ENCODE data around the gene HDDC3. TPM values are rescaled to one million over a fixed set of nuclear protein-coding genes. Genes with fewer than 3 reads are reported as not detected.
"Not testable (repeated sequence)": the region's sequence is repeated elsewhere in the genome, so short reads cannot be mapped to it uniquely, and the experiment has no call there.

The HDDC3 gene
- total RNA-seq, 2 experiments from 2014 or later = 34.2 to 35.6 TPM

DNA sequence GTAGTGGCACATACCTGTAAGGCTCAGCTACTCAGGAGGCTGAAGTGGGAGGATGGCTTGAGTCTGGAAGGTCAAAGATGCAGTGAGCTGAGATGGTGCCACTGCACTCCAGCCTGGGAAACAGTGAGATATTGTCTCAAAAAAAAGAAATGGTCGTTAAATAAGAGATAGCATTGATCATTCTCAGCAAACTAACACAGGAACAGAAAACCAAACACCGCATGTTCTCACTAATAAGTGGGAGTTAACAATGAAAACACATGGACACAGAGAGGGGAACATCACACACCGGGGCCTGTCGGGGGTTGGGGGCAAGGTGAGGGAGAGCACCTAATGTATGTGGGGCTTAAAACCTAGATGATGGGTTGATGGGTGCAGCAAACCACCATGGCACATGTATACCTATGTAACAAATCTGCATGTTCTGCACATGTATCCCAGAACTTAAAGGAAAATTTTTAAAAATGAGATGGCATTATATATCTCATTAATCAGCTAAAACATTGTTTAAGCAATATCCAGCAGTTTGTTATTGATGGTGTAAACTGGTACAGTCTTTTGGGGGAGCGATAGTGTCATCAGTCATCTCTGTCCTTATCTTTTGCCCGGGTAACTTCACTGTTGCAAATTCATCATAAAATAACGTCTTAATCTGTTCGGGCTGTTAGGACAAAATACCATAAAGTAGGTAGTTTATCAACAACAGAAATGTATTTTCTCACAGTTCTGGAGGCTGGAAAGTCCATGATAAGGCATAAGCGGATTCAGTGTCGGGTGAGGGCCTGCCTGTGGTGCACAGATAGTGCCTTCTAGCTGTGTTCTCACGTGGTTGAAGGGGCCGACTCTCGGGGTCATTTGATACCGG lies 30.9 kb downstream of the HDDC3 start:
- Mint-ChIP-seq H3K27ac (peak overlapping the region; percentile 94), H3K36me3 (ENCODE audit: low read depth) (peaks cover 19% of the 10 kb centered on the region), H3K4me1 (ENCODE audit: low read depth) (peaks cover 24% of the 10 kb centered on the region), H3K9me3 (no peaks in the 10 kb centered on the region), H3K4me3 (peak overlapping the region; percentile 85), H3K27me3 (no peaks in the 10 kb centered on the region)
- ATAC-seq (no peak), DNase-seq (peak; percentile 37)
- ChIA-PET CTCF (interaction anchor here (0.6 to 16.4 kb wide), 9 partner anchors 9 to 370 kb away, joined by 3 to 255 read pairs (median 7); partner anchors contain the start of genes BLM, FES, HDDC3 and UNC45A), POLR2A (interaction anchor here (0.6 to 14.2 kb wide), 8 partner anchors 7 to 935 kb away, joined by 3 to 133 read pairs (median 4); partner anchors contain the start of genes HDDC3, RCCD1 and UNC45A)
- TF ChIP-seq, protein P1, sequence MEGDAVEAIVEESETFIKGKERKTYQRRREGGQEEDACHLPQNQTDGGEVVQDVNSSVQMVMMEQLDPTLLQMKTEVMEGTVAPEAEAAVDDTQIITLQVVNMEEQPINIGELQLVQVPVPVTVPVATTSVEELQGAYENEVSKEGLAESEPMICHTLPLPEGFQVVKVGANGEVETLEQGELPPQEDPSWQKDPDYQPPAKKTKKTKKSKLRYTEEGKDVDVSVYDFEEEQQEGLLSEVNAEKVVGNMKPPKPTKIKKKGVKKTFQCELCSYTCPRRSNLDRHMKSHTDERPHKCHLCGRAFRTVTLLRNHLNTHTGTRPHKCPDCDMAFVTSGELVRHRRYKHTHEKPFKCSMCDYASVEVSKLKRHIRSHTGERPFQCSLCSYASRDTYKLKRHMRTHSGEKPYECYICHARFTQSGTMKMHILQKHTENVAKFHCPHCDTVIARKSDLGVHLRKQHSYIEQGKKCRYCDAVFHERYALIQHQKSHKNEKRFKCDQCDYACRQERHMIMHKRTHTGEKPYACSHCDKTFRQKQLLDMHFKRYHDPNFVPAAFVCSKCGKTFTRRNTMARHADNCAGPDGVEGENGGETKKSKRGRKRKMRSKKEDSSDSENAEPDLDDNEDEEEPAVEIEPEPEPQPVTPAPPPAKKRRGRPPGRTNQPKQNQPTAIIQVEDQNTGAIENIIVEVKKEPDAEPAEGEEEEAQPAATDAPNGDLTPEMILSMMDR (IDR thresholded peaks at IDR 0.05) = no peak
- intact Hi-C loops (cut with micrococcal nuclease) = no loop called here

DNA sequence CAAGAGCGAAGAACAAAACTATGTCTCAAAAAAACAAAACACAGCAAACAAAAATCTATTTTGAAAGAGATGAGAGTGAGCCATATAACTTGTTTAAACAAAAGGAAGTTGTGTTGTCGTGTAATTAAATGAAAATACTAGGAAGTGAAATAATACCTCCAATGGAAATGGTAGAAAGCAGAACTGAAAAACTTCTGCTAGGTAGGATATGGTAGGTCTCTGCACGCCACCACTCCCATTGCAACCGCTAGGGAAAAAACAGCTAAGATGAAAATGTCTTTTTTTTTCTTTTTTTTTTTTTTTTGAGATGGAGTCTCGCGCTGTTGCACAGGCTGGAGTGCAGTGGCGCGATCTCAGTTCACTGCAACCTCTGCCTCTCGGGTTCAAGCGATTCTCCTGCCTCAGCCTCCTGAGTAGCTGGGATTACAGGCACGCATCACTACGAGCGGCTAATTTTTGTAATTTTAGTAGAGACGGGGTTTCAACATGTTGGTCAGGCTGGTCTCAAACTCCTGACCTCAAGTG lies 35.2 kb downstream of the HDDC3 start:
- H3K36me3 Mint-ChIP-seq (ENCODE audit: low read depth); H3K27me3 Mint-ChIP-seq; H3K27ac Mint-ChIP-seq; ATAC-seq; intact Hi-C loops (cut with micrococcal nuclease); H3K9me3 Mint-ChIP-seq; H3K4me3 Mint-ChIP-seq; DNase-seq: not testable (repeated sequence)
- POLR2A ChIA-PET = interaction anchor here (1.2 to 14.2 kb wide), 3 partner anchors 11 to 119 kb away, joined by 3 to 133 read pairs (median 4); partner anchors contain the start of genes HDDC3 and UNC45A
- CTCF ChIA-PET = interaction anchor here (13.1 to 16.4 kb wide), 2 partner anchors 12 to 36 kb away, joined by 89 to 255 read pairs; partner anchors contain the start of genes FES, HDDC3 and UNC45A
- H3K4me1 Mint-ChIP-seq (ENCODE audit: low read depth) = peaks cover 13% of the 10 kb centered on the region

DNA sequence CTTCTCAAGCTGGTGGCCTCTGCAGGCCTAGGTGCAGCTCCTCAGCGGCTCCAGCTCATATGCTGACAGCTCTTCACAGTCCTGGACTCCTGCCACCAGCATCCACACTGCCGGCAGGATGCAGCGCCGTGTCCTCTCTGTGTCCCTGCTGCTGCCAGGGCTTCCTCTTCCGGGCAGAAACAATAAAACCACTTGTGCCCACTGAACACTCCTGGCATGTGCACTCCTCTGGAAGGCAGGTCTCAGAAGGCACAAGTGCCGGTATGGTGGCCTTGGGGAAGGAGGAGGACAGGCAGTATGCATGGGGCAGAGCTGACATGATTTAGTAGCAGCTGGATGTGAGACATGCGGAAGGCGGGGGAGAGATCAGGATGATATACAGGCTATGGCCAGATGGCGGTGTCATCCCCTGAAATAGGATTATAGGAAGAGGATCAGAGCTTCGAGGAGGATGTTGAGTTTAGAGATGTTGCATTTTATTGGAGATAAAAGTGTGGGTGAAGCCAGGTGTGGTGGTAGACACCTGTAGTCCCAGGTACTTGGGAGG lies 36.7 kb downstream of the HDDC3 start:
- CTCF ChIA-PET = interaction anchor here (13.1 to 16.4 kb wide), 2 partner anchors 10 to 38 kb away, joined by 89 to 255 read pairs; partner anchors contain the start of genes FES, HDDC3 and UNC45A
- Mint-ChIP-seq H3K9me3 (no peaks in the 10 kb centered on the region), H3K27ac (no peak overlapping the region), H3K27me3 (no peaks in the 10 kb centered on the region), H3K4me1 (ENCODE audit: low read depth) (peaks cover 2% of the 10 kb centered on the region), H3K4me3 (no peak overlapping the region), H3K36me3 (ENCODE audit: low read depth) (no peaks in the 10 kb centered on the region)
- intact Hi-C loops (cut with micrococcal nuclease) = no loop called here
- TF ChIP-seq, protein P1 (IDR thresholded peaks at IDR 0.05) = no peak
- POLR2A ChIA-PET = interaction anchor here (1.1 to 14.2 kb wide), 3 partner anchors 8 to 78 kb away, joined by 3 to 133 read pairs (median 25); partner anchors contain the start of genes HDDC3, MAN2A2 and UNC45A
- DNase-seq (no peak), ATAC-seq (no peak)

DNA sequence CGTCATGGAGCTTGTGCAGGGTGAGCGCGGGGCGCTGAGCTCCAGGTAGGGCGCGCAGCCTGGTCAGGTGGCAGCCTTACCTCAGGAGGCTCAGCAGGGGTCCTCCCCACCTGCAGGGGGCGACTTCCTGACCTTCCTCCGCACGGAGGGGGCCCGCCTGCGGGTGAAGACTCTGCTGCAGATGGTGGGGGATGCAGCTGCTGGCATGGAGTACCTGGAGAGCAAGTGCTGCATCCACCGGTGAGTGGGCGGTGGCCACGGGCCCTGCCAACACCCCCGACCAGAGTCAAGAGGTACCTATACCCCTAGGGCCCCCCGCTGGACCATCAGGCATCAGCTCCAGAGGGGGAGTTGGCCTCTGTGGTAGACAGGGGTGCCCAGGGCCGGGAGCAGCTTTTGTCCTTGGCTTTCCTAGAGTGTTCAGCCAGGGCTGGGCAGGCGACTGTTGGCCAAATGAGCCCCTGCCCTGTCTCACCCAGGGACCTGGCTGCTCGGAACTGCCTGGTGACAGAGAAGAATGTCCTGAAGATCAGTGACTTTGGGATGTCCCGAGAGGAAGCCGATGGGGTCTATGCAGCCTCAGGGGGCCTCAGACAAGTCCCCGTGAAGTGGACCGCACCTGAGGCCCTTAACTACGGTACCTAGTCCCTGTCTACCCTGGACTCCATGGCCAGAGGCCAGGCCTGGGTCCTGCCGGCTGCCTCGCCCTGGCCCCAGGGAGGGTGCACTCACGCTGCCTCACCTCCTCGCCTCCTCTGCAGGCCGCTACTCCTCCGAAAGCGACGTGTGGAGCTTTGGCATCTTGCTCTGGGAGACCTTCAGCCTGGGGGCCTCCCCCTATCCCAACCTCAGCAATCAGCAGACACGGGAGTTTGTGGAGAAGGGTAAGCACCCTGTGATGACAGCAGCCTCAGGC lies 38.9 kb downstream of the HDDC3 start:
- H3K27me3 Mint-ChIP-seq = peaks cover under 1% of the 10 kb centered on the region
- no peak for ATAC-seq
- no peak overlapping the region for H3K27ac Mint-ChIP-seq
- H3K36me3 Mint-ChIP-seq (ENCODE audit: low read depth) = no peaks in the 10 kb centered on the region
- TF ChIP-seq, protein P1 (IDR thresholded peaks at IDR 0.05) = peak; percentile 55
- intact Hi-C loops (cut with micrococcal nuclease) = no loop called here
- ChIA-PET CTCF (interaction anchor here (0.7 to 16.4 kb wide), 7 partner anchors 8 to 147 kb away, joined by 3 to 255 read pairs (median 4); partner anchors contain the start of genes FES, HDDC3, MAN2A2 and UNC45A), POLR2A (interaction anchor here (1.2 to 4.5 kb wide), 2 partner anchors 10 to 176 kb away, joined by 5 to 25 read pairs; partner anchors contain the start of genes BLM and MAN2A2)
- peak; percentile 37 for DNase-seq
- no peak overlapping the region for H3K4me3 Mint-ChIP-seq
- H3K4me1 Mint-ChIP-seq (ENCODE audit: low read depth) = no peaks in the 10 kb centered on the region
- no peaks in the 10 kb centered on the region for H3K9me3 Mint-ChIP-seq

Measured in activated CD8-positive, alpha-beta T cell treated with anti-CD3 and anti-CD28 coated beads for 36 hours (primary cell).